IMR-90 (cell line): ENCODE data around the gene TMIGD1. TPM values are rescaled to one million over a fixed set of nuclear protein-coding genes. Genes with fewer than 3 reads are reported as not detected.

Experiments
- ATAC-seq: fragments of 200-7000 bp; cut with Tn5 transposase; 2 replicates; pipeline ENCODE4 v1.9.1; 2020; ENCODE audit warnings: low read depth, mild to moderate bottlenecking, moderate library complexity
- BruUV-seq: library from RNA; stranded (reverse); fragments of 400-500 nt; replicated peaks from 2 replicates; lab custom pipeline; 2021; lab: Mats Ljungman, UMichigan
- CTCF ChIA-PET: fragments of 300-600 bp; formaldehyde crosslinking; extraction: SDS; loops from one replicate; lab custom pipeline; 2021; ENCODE audit warnings: antibody characterized with exemption; lab: Yijun Ruan, JAX
- POLR2A ChIA-PET: fragments of 300-600 bp; sonication (Branson Sonifier 250); formaldehyde crosslinking; loops from one replicate; lab custom pipeline; 2022; ENCODE audit warnings: antibody characterized with exemption; ENCODE audit not compliant: unreplicated experiment; lab: Charles Lee
- DNase-seq: peaks from one replicate; pipeline ENCODE4 v3.0.0; 2013
- H2AFZ ChIP-seq: replicated peaks from 2 replicates; pipeline ENCODE3; 2013; ENCODE audit warnings: low read length, mild to moderate bottlenecking; ENCODE audit not compliant: poor library complexity
- H2AK5ac ChIP-seq: 2 replicates; pipeline ENCODE4 v1.6.1; 2013; ENCODE audit warnings: low read depth, low read length, inconsistent platforms
- H2AK9ac ChIP-seq: replicated peaks from 2 replicates; pipeline ENCODE3; 2013; ENCODE audit warnings: mild to moderate bottlenecking, low read depth, low read length, moderate library complexity; ENCODE audit not compliant: poor library complexity
- H2BK120ac ChIP-seq: 2 replicates; pipeline ENCODE4 v1.6.1; 2013; ENCODE audit warnings: low read depth, low read length, inconsistent platforms
- H2BK15ac ChIP-seq: 3 replicates; pipeline ENCODE4 v1.6.1; 2013; ENCODE audit warnings: low read depth, low read length, inconsistent platforms
- H2BK20ac ChIP-seq: 2 replicates; pipeline ENCODE4 v1.6.1; 2013; ENCODE audit warnings: low read depth, mild to moderate bottlenecking, inconsistent platforms, low read length, moderate library complexity
- H2BK5ac ChIP-seq: 2 replicates; pipeline ENCODE4 v1.6.1; 2013; ENCODE audit warnings: mild to moderate bottlenecking, low read depth, low read length, inconsistent platforms; ENCODE audit not compliant: poor library complexity, severe bottlenecking
- H3K14ac ChIP-seq: replicated peaks from 2 replicates; pipeline ENCODE4 v1.6.1; 2013; ENCODE audit warnings: low read depth, low read length, inconsistent platforms
- H3K18ac ChIP-seq: 2 replicates; pipeline ENCODE4 v1.6.1; 2013; ENCODE audit warnings: low read depth, low read length, control low read depth
- H3K23ac ChIP-seq: 2 replicates; pipeline ENCODE4 v1.6.1; 2013; ENCODE audit warnings: low read depth, low read length, inconsistent platforms
- H3K27ac ChIP-seq: 2 replicates; pipeline ENCODE4 v1.5.1; 2013; ENCODE audit warnings: mild to moderate bottlenecking, control low read depth, low read length; ENCODE audit not compliant: insufficient read depth
- H3K27me3 ChIP-seq: 2 replicates; pipeline ENCODE4 v1.6.1; 2013; ENCODE audit warnings: low read length; ENCODE audit not compliant: control insufficient read depth, insufficient read depth
- H3K36me3 ChIP-seq: 2 replicates; pipeline ENCODE4 v1.6.1; 2013; ENCODE audit warnings: low read length, mixed read lengths; ENCODE audit not compliant: control insufficient read depth, insufficient read depth
- H3K4ac ChIP-seq: 2 replicates; pipeline ENCODE4 v1.6.1; 2013; ENCODE audit warnings: low read depth, low read length, inconsistent platforms
- H3K4me1 ChIP-seq: 2 replicates; pipeline ENCODE4 v1.6.1; 2013; ENCODE audit warnings: low read length, mixed read lengths; ENCODE audit not compliant: control insufficient read depth, insufficient read depth
- H3K4me2 ChIP-seq: 2 replicates; pipeline ENCODE4 v1.6.1; 2013; ENCODE audit warnings: low read depth, mild to moderate bottlenecking, control low read depth, low read length, moderate library complexity
- H3K4me3 ChIP-seq: 2 replicates; pipeline ENCODE4 v1.5.1; 2013; ENCODE audit warnings: low read depth, mild to moderate bottlenecking, control low read depth, low read length, moderate library complexity; ENCODE audit not compliant: insufficient read depth
- H3K56ac ChIP-seq: 2 replicates; pipeline ENCODE4 v1.6.1; 2013; ENCODE audit warnings: low read length, inconsistent platforms; ENCODE audit not compliant: insufficient read depth; ENCODE audit errors: extremely low read depth
- H3K79me1 ChIP-seq, 2 experiments: 2 replicates each; pipeline ENCODE4 v1.6.1; 2013; ENCODE audit warnings: low read length in 2 of 2, inconsistent platforms in 1 of 2, low read depth in 1 of 2
- H3K9ac ChIP-seq: 2 replicates; pipeline ENCODE4 v1.6.1; 2013; ENCODE audit warnings: low read depth, low read length, control low read depth
- H3K9me1 ChIP-seq: 2 replicates; pipeline ENCODE4 v1.6.1; 2013; ENCODE audit warnings: low read length, inconsistent platforms; ENCODE audit not compliant: insufficient read depth
- H3K9me3 ChIP-seq: 2 replicates; pipeline ENCODE4 v1.6.1; 2013; ENCODE audit warnings: low read length; ENCODE audit not compliant: control insufficient read depth, insufficient read depth
- H4K20me1 ChIP-seq: 2 replicates; pipeline ENCODE4 v1.6.1; 2013; ENCODE audit warnings: low read length, inconsistent platforms; ENCODE audit not compliant: insufficient read depth
- H4K5ac ChIP-seq: 2 replicates; pipeline ENCODE4 v1.6.1; 2013; ENCODE audit warnings: mild to moderate bottlenecking, low read depth, low read length, control low read depth
- H4K8ac ChIP-seq, 2 experiments: 2 replicates each; pipeline ENCODE4 v1.6.1; 2013; ENCODE audit warnings: low read depth in 2 of 2, low read length in 2 of 2, control low read depth in 1 of 2, inconsistent platforms in 1 of 2
- H4K91ac ChIP-seq: 2 replicates; pipeline ENCODE4 v1.6.1; 2013; ENCODE audit warnings: low read depth, low read length, inconsistent platforms; ENCODE audit not compliant: insufficient read depth
- BHLHE40 ChIP-seq: fragments of 150-350 bp; IDR thresholded peaks from 2 replicates; pipeline ENCODE4 v1.6.1; 2016; ENCODE audit warnings: mild to moderate bottlenecking, low read depth, low read length
- CHD1 ChIP-seq: IDR thresholded peaks from 2 replicates; pipeline ENCODE4 v1.6.1; 2012; ENCODE audit warnings: low read depth, low read length, improper control_type of control experiment
- CTCF ChIP-seq: conservative IDR thresholded peaks from 2 replicates; pipeline ENCODE4 v1.5.1; 2012; ENCODE audit warnings: mild to moderate bottlenecking, low read depth, low read length, improper control_type of control experiment
- FOS ChIP-seq: fragments of 150-350 bp; IDR thresholded peaks from 2 replicates; pipeline ENCODE4 v1.6.1; 2016; ENCODE audit warnings: low read depth, low read length
- MAFK ChIP-seq: IDR thresholded peaks from 2 replicates; pipeline ENCODE4 v1.6.1; 2012; ENCODE audit warnings: low read depth, low read length, improper control_type of control experiment
- POLR2A ChIP-seq: IDR thresholded peaks from 2 replicates; pipeline ENCODE4 v1.6.1; 2012; ENCODE audit warnings: mild to moderate bottlenecking, low read depth, low read length
- USF2 ChIP-seq: fragments of 150-350 bp; IDR thresholded peaks from 2 replicates; pipeline ENCODE4 v1.6.1; 2017; ENCODE audit warnings: mild to moderate bottlenecking, antibody characterized with exemption, low read length, low read depth
- WGBS, 2 experiments: methylation state at CpG; one replicate each; pipeline versions ENCODE4 v1.1.5 to v1.1.7; 2013; ENCODE audit warnings: missing lambda C conversion rate in 2 of 2; ENCODE audit not compliant: insufficient read length in 1 of 2; ENCODE audit errors: extremely low coverage in 2 of 2; 5-methylcytosine and 5-hydroxymethylcytosine counted together
- dilution Hi-C: fragments of 300-500 bp; cut with HindIII; formaldehyde crosslinking; loops from one replicate; pipeline ENCODE4 v1.14.3; 2018; ENCODE audit warnings: low sequenced_read_pairs; ENCODE audit not compliant: unreplicated experiment
- in situ Hi-C: fragments of 300-500 bp; cut with MboI; formaldehyde crosslinking; loops from 3 replicates; pipeline ENCODE4 v1.14.3; 2019; ENCODE audit warnings: low sequenced_read_pairs, inconsistent platforms, mixed read lengths
- intact Hi-C: fragments of 100-400 bp; cut with micrococcal nuclease; formaldehyde crosslinking; loops from 2 replicates; pipeline ENCODE4 v1.10.0; 2022
- polyA plus RNA-seq, 3 experiments: library from polyadenylated mRNA; depleted of rRNA; stranded (reverse); fragments of >200 nt; gene quantifications; 2 replicates each; pipeline ENCODE4 v1.2.3, GENCODE V29; 2012; ENCODE audit warnings: low replicate concordance in 1 of 3
- total RNA-seq: library from RNA; depleted of rRNA; stranded (reverse); fragments of >200 nt; gene quantifications from 2 replicates; pipeline ENCODE4 v1.2.3, GENCODE V29; 2012

The TMIGD1 gene
- total and polyA plus RNA-seq, 2 of the 4 experiments (the other 2 are of a cell fraction): not detected

- H4K20me1 ChIP-seq: no peaks in the 10 kb centered on the region
- no peak overlapping the region for H2BK15ac ChIP-seq
- TF ChIP-seq POLR2A (no peak), BHLHE40 (no peak), MAFK (0 out of 2 replicates have a peak, but pooled peaks have one; percentile 4), USF2 (no peak), CTCF (no peak), FOS (peak; percentile 30; the same call in 1 of the 2 replicates), CHD1 (no peak)
- H3K9ac ChIP-seq: no peak overlapping the region
- no peak overlapping the region for H2BK20ac ChIP-seq
- H3K4ac ChIP-seq: no peak overlapping the region
- BruUV-seq: no TSS peak
- no peaks in the 10 kb centered on the region for H3K36me3 ChIP-seq
- dilution Hi-C loops (no loop called here), intact Hi-C loops (loop anchor here (5.0 kb wide), 1 partner anchor 35 kb away; no protein-coding TSS in a partner anchor), in situ Hi-C loops (no loop called here)
- peak; percentile 85 for ATAC-seq
- POLR2A ChIA-PET: no interaction called here
- H3K27me3 ChIP-seq: no peaks in the 10 kb centered on the region
- no peak overlapping the region for H4K91ac ChIP-seq
- H2BK5ac ChIP-seq: peak overlapping the region; percentile 46
- no peak overlapping the region for H3K27ac ChIP-seq
- no CpG with 5 or more reads among the region's 4 CpGs for WGBS, 2 experiments
- CTCF ChIA-PET: no interaction called here
- no peaks in the 10 kb centered on the region for H3K4me1 ChIP-seq
- H3K14ac ChIP-seq: no peak overlapping the region
- no peak overlapping the region for H4K5ac ChIP-seq
- no peaks in the 10 kb centered on the region; the same call in 1 of the 2 replicates for H3K9me1 ChIP-seq
- peak; percentile 92 for DNase-seq
- H3K79me1 ChIP-seq: no peaks in the 10 kb centered on the region
- no peak overlapping the region for H2AK5ac ChIP-seq
- no peak overlapping the region for H3K23ac ChIP-seq
- H3K56ac ChIP-seq: no peak overlapping the region
- H4K8ac ChIP-seq: no peak overlapping the region
- no peak overlapping the region for H2BK120ac ChIP-seq
- H3K18ac ChIP-seq: no peak overlapping the region
- no peak overlapping the region for H3K4me3 ChIP-seq
- H2AFZ ChIP-seq: no peak overlapping the region
- H3K4me2 ChIP-seq: peak overlapping the region; percentile 50; the same call in 1 of the 2 replicates
- H2AK9ac ChIP-seq: no peak overlapping the region
- no peaks in the 10 kb centered on the region for H3K9me3 ChIP-seq
Measured at GRCh38 chr17:30332057-30332542, 1.8 kb downstream of the TMIGD1 start.
